Mucosa of stomach (tissue), 1 donor: Measurements from ENCODE around the gene ZGRF1.
"Not testable (repeated sequence)": the region's sequence is repeated elsewhere in the genome, so short reads cannot be mapped to it uniquely, and the experiment has no call there.

Source experiments
- H3K27me3 ChIP-seq: one replicate; pipeline ENCODE4 v1.7.0; 2013; ENCODE audit warnings: mild to moderate bottlenecking, low read length; ENCODE audit not compliant: control insufficient read depth, insufficient read depth
- H3K36me3 ChIP-seq: one replicate; pipeline ENCODE4 v1.7.0; 2013; ENCODE audit warnings: low read length; ENCODE audit not compliant: control insufficient read depth, insufficient read depth
- H3K4me1 ChIP-seq: one replicate; pipeline ENCODE4 v1.7.0; 2013; ENCODE audit warnings: mild to moderate bottlenecking, low read length; ENCODE audit not compliant: control insufficient read depth, insufficient read depth
- H3K4me3 ChIP-seq: one replicate; pipeline ENCODE4 v1.7.0; 2013; ENCODE audit warnings: low read length
- H3K9ac ChIP-seq: one replicate; pipeline ENCODE4 v1.7.0; 2013; ENCODE audit warnings: mild to moderate bottlenecking, low read length, moderate library complexity
- H3K9me3 ChIP-seq: one replicate; pipeline ENCODE4 v1.7.0; 2013; ENCODE audit warnings: mild to moderate bottlenecking, low read length, moderate library complexity; ENCODE audit not compliant: control insufficient read depth
- donor health status: Pancreatic carcinoma.

Gene ZGRF1

DNA sequence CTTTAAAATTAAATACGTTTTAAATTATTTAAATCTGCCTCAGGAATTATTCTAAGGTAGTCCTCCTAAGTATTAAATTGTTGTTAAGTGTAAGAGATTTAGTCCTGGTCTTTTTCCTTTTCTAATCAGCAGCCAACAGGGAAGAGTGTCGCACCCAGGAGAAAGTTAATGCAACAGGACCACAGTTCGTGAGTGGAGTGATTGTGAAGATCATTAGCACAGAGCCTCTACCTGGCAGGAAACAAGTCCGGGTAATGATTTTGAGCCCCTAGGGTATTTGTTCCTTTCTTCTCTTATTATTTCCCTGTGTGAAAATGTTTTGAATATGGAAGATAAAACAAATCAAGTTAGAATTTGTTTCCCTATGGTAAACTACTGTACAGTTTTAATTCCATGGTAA is 13.6 kb upstream of the ZGRF1 start:
- Histone ChIP-seq H3K9me3 (no peaks in the 10 kb centered on the region), H3K4me1 (no peaks in the 10 kb centered on the region), H3K9ac (no peak overlapping the region), H3K4me3 (no peak overlapping the region), H3K36me3 (peaks cover 9% of the 10 kb centered on the region), H3K27me3 (no peaks in the 10 kb centered on the region)

DNA sequence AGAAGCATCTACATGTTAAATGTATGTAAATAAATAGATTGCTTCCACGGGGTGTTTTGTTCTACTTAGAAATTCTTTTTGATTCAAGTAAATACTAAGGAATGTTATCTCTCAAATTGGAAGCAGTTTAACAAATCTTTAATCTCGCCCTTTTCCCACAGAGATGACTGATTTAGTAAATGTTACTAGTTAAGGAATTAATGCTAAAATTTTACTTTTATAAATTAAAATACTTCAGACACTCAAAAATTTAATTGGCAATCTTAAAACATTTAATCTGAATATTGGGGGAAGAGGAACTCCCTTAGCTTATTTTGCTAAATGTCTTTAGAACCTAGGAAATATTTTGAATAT is 12.3 kb upstream of the ZGRF1 start:
- no peaks in the 10 kb centered on the region for H3K9me3 ChIP-seq
- H3K27me3 ChIP-seq, result no peaks in the 10 kb centered on the region
- no peak overlapping the region for H3K4me3 ChIP-seq
- peaks cover 10% of the 10 kb centered on the region for H3K36me3 ChIP-seq
- H3K4me1 ChIP-seq, result no peaks in the 10 kb centered on the region
- no peak overlapping the region for H3K9ac ChIP-seq

DNA sequence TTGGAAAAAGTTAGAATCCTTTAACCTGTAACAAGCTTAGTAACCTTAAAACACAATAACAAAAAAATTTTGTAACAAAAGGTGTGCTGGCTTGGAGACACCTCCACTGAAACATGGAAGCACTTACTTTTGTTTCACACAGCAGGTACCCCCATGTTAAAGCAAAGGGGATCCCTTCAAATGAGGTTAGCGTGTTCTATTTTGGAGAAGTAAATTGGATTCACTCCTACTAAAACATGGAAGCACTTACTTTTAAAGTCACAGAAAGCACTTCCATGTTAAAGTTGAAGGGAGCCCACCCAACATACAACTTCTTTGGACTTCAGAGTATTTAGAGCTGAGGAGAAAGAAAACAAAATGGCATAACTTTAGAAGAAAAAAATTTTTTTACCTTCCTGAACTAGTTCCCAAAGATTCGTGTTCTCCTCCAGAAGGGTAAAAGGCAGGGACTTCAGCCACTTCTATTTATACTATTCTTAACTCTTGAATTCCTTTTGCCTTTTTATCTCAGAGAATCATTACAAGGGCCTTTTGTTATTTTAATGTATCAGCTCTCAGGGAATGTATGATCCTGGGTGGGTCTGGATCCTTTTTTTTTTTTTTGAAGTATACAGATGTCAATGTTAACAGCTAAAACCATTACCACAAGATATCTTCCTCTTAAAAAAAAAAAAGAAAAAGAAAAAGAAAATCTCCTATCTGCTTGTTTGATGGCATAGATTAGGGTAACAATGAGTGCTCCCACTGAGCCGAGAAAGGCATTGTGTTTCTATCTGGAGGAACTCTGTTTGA is 11.8 kb upstream of the ZGRF1 start:
- H3K9ac ChIP-seq, result no peak overlapping the region
- no peak overlapping the region for H3K4me3 ChIP-seq
- H3K36me3 ChIP-seq, result peaks cover 10% of the 10 kb centered on the region
- no peaks in the 10 kb centered on the region for H3K9me3 ChIP-seq
- H3K4me1 ChIP-seq, result no peaks in the 10 kb centered on the region
- H3K27me3 ChIP-seq, result no peaks in the 10 kb centered on the region

DNA sequence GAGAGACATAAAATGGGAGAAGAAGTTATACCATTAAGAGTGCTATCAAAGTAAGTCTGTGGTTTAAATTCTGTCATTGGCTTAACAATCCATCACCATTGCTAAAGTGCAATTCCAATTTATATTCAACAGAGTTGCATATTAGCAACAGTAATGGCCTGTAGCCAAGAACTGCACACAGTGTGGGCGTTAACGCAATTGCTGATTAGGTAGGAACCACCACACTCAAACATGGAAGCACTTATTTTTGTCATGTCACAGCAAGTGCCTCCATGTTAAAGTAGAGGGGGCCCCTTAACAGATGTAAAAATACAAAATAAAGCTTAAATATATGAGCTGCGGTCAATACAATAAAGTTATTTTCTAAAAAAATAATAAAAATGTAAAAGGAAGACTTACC is 11.1 kb upstream of the ZGRF1 start:
- no peak overlapping the region for H3K9ac ChIP-seq
- no peaks in the 10 kb centered on the region for H3K4me1 ChIP-seq
- no peak overlapping the region for H3K4me3 ChIP-seq
- H3K36me3 ChIP-seq, result peaks cover 10% of the 10 kb centered on the region
- no peaks in the 10 kb centered on the region for H3K9me3 ChIP-seq
- no peaks in the 10 kb centered on the region for H3K27me3 ChIP-seq

DNA sequence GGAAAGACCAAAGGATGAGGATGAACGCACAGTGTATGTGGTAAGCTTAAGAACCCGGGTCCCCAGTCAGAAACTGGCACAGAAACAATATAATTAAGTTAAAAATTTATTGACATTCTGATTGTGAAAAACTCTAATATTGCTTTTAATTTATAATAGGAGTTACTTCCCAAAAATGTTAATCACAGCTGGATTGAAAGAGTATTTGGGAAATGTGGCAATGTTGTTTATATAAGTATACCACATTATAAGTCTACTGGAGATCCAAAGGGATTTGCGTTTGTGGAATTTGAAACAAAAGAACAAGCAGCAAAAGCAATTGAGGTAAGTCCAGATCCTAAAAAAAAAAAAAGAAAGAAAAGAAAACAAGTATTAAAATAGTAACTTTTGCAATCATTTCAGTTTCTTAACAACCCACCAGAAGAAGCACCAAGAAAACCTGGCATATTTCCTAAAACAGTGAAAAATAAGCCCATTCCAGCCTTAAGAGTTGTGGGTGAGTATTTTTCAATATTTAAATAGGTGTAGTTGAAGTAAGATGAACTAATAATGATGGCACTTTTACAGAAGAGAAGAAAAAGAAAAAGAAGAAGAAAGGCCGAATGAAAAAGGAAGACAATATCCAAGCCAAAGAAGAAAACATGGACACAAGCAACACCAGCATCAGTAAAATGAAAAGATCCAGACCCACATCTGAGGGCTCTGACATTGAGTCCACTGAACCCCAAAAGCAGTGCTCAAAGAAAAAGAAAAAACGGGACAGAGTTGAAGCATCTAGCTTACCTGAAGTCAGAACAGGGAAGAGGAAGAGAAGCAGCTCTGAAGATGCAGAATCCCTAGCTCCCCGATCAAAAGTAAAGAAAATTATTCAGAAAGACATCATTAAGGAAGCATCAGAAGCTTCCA is 10.2 kb upstream of the ZGRF1 start:
- Histone ChIP-seq H3K27me3 (no peaks in the 10 kb centered on the region), H3K4me1 (no peaks in the 10 kb centered on the region), H3K36me3 (peaks cover 10% of the 10 kb centered on the region), H3K4me3 (no peak overlapping the region), H3K9ac (no peak overlapping the region), H3K9me3 (no peaks in the 10 kb centered on the region)

DNA sequence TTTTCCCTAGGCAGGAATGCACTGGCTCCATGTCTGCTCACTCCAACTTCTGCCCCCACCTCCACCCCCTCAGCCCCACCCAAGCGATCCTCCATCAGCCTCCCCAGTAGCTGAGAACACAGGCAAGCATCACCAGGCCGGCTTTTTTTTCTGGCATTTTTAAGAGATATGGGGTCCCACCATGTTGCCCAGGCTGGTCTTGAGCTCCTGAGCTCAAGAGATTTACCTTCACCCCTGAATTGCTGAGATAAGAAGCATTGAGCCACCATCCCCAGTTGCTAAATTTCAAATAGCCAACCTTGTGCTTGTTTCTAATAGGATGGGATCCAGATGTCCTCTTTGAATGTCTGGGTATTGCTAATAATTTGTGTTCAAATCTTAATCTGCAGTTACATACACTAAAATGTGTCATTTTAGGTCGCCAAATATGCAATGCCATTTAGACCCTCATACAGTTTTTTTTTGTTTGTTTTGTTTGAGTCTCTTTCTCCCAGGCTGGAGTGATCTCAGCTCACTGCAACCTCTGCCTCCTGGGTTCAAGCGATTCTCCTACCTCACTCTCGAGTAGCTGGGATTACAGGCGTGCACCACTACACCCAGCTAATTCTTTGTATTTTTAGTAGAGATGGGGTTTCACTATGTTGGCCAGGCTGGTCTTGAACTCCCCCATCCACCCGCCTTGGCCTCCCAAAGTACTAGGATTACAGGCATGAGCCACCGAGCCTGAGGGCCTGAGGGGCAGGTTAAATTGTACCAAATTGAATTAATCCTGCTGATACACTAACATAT is 9.0 kb upstream of the ZGRF1 start:
- Histone ChIP-seq H3K27me3 (no peaks in the 10 kb centered on the region), H3K36me3 (peaks cover 10% of the 10 kb centered on the region), H3K9me3 (no peaks in the 10 kb centered on the region)

DNA sequence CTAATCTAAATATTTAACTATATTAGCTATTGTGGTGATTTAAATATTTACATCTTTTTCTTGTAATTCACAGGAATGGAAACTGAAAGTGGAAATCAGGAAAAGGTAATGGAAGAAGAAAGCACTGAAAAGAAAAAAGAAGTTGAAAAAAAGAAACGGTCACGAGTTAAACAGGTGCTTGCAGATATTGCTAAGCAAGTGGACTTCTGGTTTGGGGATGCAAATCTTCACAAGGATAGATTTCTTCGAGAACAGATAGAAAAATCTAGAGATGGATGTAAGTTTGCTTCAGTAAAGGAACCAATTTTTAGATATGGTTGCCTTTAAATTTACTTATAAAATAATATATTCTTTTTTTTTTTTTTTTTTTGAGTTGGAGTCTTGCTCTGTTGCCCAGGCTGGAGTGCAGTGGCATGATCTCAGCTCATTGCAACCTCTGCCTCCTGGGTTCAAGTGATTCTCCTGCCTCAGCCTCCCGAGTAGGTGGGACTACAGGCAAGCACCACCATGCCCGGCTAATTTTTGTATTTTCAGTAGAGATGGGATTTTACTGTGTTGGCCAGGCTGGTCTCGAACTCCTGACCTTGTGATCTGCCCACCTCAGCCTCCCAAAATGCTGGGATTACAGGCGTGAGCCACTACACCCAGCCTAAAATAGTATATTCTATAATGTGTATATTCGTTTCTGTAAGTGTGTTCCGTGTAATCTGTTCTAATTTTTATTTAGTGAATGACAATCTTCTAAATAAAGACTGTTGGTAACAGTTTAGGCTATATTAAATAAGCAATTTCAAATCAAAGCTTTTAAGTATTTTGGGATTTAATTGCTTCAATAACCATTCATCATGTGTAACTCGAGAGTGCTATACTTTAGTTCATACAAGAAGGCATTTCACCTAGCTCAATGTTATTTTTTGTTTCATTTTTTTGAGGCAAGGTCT is 8.2 kb upstream of the ZGRF1 start:
- not testable (repeated sequence) for H3K4me3 ChIP-seq, H3K27me3 ChIP-seq, H3K9ac ChIP-seq, H3K4me1 ChIP-seq, H3K36me3 ChIP-seq, H3K9me3 ChIP-seq

More for the DNA sequence above, 9.0 kb upstream of the ZGRF1 start:
- Histone ChIP-seq H3K9ac (no peak overlapping the region), H3K4me3 (no peak overlapping the region), H3K4me1 (no peaks in the 10 kb centered on the region)

DNA sequence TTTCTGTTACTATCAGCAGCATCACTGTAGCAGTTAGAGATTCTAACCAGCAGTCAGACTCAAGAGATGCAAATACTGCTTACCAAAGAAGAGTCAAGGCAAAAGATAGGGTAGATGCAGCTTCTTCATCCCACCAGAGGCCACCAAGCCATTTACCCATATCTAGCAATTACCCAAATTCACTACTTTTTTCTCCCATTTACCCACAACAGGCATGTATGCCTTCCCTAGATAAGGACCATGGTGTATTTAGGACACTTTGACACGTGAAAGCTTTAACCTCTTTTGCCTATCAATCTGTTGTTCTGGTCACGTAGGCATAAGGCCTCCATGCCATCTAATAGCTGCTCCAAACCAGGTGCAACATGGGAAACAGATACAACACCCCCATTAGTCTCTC is 5.8 kb upstream of the ZGRF1 start:
- no peaks in the 10 kb centered on the region for H3K27me3 ChIP-seq
- H3K4me1 ChIP-seq, result peaks cover 7% of the 10 kb centered on the region
- H3K9ac ChIP-seq, result no peak overlapping the region

DNA sequence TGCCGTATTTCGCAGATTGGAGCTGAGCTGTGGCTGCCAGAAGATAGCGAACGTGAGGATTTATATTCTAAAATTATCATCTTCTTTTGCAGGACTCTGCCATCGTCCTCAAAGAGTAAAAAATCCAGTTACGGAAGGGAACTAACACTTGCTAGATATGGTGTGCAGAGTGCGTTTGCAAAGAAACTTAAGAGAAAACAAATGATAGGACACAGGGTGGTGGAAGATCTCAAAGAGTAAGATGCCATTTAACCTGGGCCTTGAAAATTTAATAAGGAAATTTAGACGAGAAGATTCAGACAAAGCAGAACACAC is 800 bp upstream of the ZGRF1 start:
- Histone ChIP-seq H3K4me1 (peaks cover 7% of the 10 kb centered on the region), H3K9me3 (no peaks in the 10 kb centered on the region), H3K36me3 (no peaks in the 10 kb centered on the region), H3K9ac (peak overlapping the region; percentile 80), H3K27me3 (no peaks in the 10 kb centered on the region), H3K4me3 (peak overlapping the region; percentile 85)

More for the DNA sequence above, 5.8 kb upstream of the ZGRF1 start:
- Histone ChIP-seq H3K4me3 (no peak overlapping the region), H3K9me3 (no peaks in the 10 kb centered on the region), H3K36me3 (peaks cover 10% of the 10 kb centered on the region)

DNA sequence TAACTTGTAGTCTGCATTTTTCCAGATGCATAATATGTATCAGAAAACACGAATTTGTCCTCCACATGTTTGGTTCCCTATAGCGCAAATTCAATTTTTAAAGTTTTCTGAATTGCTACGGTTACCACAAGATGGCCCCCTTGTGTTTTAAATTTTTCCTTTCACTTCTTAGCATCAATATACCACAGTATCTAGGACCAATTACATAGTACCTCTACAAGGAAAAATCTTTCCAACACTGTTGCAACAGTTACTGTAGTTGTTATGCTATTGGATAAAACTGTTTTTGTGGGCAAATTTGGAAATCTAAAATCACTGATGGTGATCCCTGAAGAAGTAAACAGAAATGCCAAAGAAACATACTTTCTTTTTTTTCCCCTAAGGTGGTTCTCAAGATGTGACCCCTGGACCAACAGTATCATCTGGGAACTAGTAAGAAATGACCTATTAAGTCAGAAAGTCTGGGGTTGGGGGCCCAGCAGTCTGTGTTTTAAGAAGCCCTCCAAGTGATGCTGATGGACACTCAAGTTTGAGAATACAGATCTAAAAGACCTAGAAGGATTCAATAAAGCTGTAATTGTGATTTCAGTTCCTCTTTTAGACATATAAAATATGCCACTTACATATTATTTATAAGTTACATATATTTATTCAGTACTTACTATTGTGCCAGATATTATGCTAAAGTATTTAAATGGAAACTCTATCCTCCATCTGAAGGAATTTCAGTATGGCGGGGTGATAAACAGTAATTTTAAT is 3.1 kb downstream of the ZGRF1 start:
- H3K4me1 ChIP-seq, result peaks cover 7% of the 10 kb centered on the region
- no peaks in the 10 kb centered on the region for H3K36me3 ChIP-seq
- H3K27me3 ChIP-seq, result no peaks in the 10 kb centered on the region
- H3K4me3 ChIP-seq, result no peak overlapping the region
- no peak overlapping the region for H3K9ac ChIP-seq
- no peaks in the 10 kb centered on the region for H3K9me3 ChIP-seq

DNA sequence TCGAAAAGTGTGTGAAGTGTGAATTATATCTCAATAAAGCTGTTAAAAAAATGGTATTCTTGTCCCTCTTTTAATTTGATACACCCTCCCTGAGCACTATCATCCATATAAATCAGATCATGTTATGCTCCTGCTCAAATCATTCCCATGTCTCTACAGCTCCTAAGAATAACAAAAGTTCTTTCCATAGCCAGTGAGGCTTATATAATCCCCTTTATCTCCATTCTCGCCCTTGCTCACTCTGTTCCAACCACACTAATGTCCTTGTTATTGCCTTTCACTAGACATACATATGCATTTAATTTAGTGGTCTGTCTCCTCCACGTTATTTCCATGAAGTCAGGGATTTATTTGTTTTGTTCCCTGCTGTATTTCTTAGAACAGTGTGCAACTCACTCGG is 10.5 kb downstream of the ZGRF1 start:
- Histone ChIP-seq H3K4me3 (no peak overlapping the region), H3K36me3 (no peaks in the 10 kb centered on the region), H3K4me1 (no peaks in the 10 kb centered on the region), H3K27me3 (no peaks in the 10 kb centered on the region), H3K9me3 (no peaks in the 10 kb centered on the region), H3K9ac (no peak overlapping the region)
